ENCODE data around the gene CMTM3. TPM values are rescaled to one million over a fixed set of nuclear protein-coding genes. Genes with fewer than 3 reads are reported as not detected.
"Not testable (repeated sequence)": the region's sequence is repeated elsewhere in the genome, so short reads cannot be mapped to it uniquely, and the experiment has no call there.

CMTM3 gene
- 10 to 100 TPM; 85.0 to 90.3 TPM for total RNA-seq

- Mint-ChIP-seq H3K27ac (peak within 1 kb of the TSS; percentile 90), H3K36me3 (peaks cover 25% of the 10 kb centered on the region), H3K4me3 (peak within 1 kb of the TSS; percentile 78), H3K4me1 (peaks cover 52% of the 10 kb centered on the region), H3K9me3 (ENCODE audit: low read depth) (peaks cover 8% of the 10 kb centered on the region), H3K27me3 (no peaks in the 10 kb centered on the region)
- ATAC-seq (peak; percentile 68), DNase-seq (peak; percentile 82)
- CTCF ChIA-PET, result interaction anchor here (0.6 to 3.3 kb wide), 20 partner anchors 8 to 276 kb away, joined by 3 to 31 read pairs (median 4); partner anchors contain the start of genes CKLF, NAE1 and PDP2
These were observed at the start of gene CMTM3 for GRCh38 chr16:66604376-66605176. CMTM3 (plus strand) TSS chr16:66604704; CDS start chr16:66604806, 102 bp downstream.

GRCh38 chr16:66560107-66560506 lies 44.4 kb upstream of the CMTM3 start:
- no peaks in the 10 kb centered on the region for H3K27me3 Mint-ChIP-seq
- no peak for ATAC-seq
- H3K36me3 Mint-ChIP-seq, result peaks cover 66% of the 10 kb centered on the region
- no peak for DNase-seq
- CTCF ChIA-PET, result interaction anchor here (1.0 to 1.8 kb wide), 2 partner anchors 38 to 154 kb away, joined by 5 to 6 read pairs; no protein-coding TSS in a partner anchor
- peaks cover 86% of the 10 kb centered on the region for H3K4me1 Mint-ChIP-seq
- H3K9me3 Mint-ChIP-seq (ENCODE audit: low read depth), result no peaks in the 10 kb centered on the region
- peak overlapping the region; percentile 24 for H3K4me3 Mint-ChIP-seq
- H3K27ac Mint-ChIP-seq, result peak overlapping the region; percentile 52

GRCh38 chr16:66561381-66562080 lies 43.0 kb upstream of the CMTM3 start:
- H3K27ac Mint-ChIP-seq, result peak overlapping the region; percentile 83

DNA sequence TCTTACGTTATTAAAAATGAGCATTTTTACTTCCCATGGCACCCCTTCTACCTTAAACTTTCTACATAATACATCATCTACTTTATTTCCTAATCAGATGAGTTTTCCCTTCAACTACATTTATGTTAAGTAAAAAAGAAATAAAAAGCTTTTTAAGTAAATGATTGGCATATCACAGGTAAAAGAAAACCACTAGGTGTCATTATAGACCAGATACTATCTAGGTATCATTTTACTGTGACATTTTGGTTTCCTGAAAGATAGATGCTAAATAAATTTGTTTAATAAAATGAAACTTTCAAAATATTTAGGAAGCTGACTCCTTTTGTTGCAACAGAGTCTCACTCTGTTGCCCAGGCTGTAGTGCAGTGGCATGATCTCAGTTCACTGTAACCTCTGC lies 42.1 kb upstream of the CMTM3 start:
- CTCF ChIA-PET, result interaction anchor here (0.6 to 4.9 kb wide), 21 partner anchors 9 to 268 kb away, joined by 3 to 59 read pairs (median 5); partner anchors contain the start of genes CKLF, CMTM2 and NAE1
- no peaks in the 10 kb centered on the region for H3K27me3 Mint-ChIP-seq
- H3K27ac Mint-ChIP-seq, result peak overlapping the region; percentile 75
- no peak for DNase-seq
- H3K36me3 Mint-ChIP-seq, result peaks cover 75% of the 10 kb centered on the region
- no peak overlapping the region for H3K4me3 Mint-ChIP-seq
- no peaks in the 10 kb centered on the region for H3K9me3 Mint-ChIP-seq (ENCODE audit: low read depth)
- H3K4me1 Mint-ChIP-seq, result peaks cover 71% of the 10 kb centered on the region
- no peak for ATAC-seq

More at GRCh38 chr16:66561381-66562080, 43.0 kb upstream of the CMTM3 start:
- ATAC-seq (no peak), DNase-seq (no peak)
- H3K36me3 Mint-ChIP-seq, result peaks cover 68% of the 10 kb centered on the region
- no peaks in the 10 kb centered on the region for H3K27me3 Mint-ChIP-seq
- H3K9me3 Mint-ChIP-seq (ENCODE audit: low read depth), result no peaks in the 10 kb centered on the region
- peak overlapping the region; percentile 17 for H3K4me3 Mint-ChIP-seq
- peaks cover 74% of the 10 kb centered on the region for H3K4me1 Mint-ChIP-seq
- CTCF ChIA-PET, result interaction anchor here (0.6 to 4.9 kb wide), 16 partner anchors 8 to 179 kb away, joined by 3 to 59 read pairs (median 5); partner anchors contain the start of genes CKLF and CMTM2

GRCh38 chr16:66562986-66563385 lies 41.5 kb upstream of the CMTM3 start:
- Mint-ChIP-seq H3K4me3 (no peak overlapping the region), H3K27me3 (no peaks in the 10 kb centered on the region), H3K27ac (peak overlapping the region; percentile 75), H3K36me3 (peaks cover 77% of the 10 kb centered on the region), H3K9me3 (ENCODE audit: low read depth) (no peaks in the 10 kb centered on the region), H3K4me1 (peaks cover 68% of the 10 kb centered on the region)
- no peak for ATAC-seq
- CTCF ChIA-PET, result interaction anchor here (0.7 to 4.9 kb wide), 18 partner anchors 8 to 305 kb away, joined by 3 to 59 read pairs (median 7); partner anchors contain the start of genes CKLF, CMTM2 and NAE1
- DNase-seq, result no peak

- Mint-ChIP-seq H3K4me1 (peaks cover 61% of the 10 kb centered on the region), H3K4me3 (no peak overlapping the region), H3K27me3 (no peaks in the 10 kb centered on the region), H3K9me3 (ENCODE audit: low read depth) (no peaks in the 10 kb centered on the region), H3K27ac (peak overlapping the region; percentile 75), H3K36me3 (peaks cover 70% of the 10 kb centered on the region)
- DNase-seq, result no peak
- CTCF ChIA-PET, result interaction anchor here (0.6 to 4.9 kb wide), 17 partner anchors 9 to 304 kb away, joined by 3 to 59 read pairs (median 5); partner anchors contain the start of genes CKLF, CMTM2 and NAE1
- ATAC-seq, result peak; percentile 75
These were observed 40.8 kb upstream of the CMTM3 start for GRCh38 chr16:66563574-66564334.

DNA sequence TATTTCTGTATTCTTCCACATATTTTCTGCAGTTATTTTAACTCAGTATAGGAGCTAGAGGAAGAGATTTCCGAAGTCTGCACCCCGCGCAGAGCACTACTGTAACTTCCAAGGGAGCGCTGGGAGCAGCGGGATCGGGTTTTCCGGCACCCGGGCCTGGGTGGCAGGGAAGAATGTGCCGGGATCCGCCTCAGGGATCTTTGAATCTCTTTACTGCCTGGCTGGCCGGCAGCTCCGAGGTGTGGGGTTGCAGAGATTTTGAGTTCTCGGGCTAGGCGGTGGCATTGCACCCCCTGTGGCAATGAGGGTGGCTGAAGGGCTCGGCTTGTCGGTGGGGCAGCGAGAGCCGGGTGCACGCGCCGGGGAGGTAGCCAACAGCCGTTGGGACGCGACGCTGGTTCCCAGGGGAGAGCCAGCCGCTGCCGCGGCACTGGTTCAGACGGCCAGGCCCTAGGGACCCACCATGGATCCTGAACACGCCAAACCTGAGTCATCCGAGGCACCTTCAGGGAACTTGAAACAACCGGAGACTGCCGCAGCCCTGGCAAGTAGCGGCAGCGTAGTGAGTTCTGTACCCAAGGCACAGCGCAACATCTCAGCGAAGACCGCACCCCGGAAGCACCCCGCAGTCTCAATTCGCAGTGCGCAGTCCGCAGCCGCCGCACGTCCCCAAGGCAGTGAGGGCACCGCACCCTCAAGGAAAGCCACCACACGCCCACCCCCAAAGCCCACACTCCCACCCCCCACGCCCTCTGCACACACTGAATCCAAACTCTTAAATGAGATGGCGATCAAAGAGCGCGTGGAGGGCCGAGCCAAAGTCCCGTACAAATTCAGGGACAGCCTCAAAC lies 38.2 kb upstream of the CMTM3 start, which contains the start of gene CMTM1:
TSS of gene CMTM1 (plus strand) at position 389 of the 851 bp plus-strand sequence. CDS start at position 464, 75 bp downstream.
- Mint-ChIP-seq H3K27ac (no peak within 1 kb of the TSS), H3K27me3 (no peaks in the 10 kb centered on the region), H3K4me1 (peaks cover 40% of the 10 kb centered on the region), H3K4me3 (no peak within 1 kb of the TSS), H3K36me3 (peaks cover 60% of the 10 kb centered on the region), H3K9me3 (ENCODE audit: low read depth) (no peaks in the 10 kb centered on the region)
- ATAC-seq, result no peak
- CTCF ChIA-PET, result interaction anchor here (0.5 to 4.9 kb wide), 4 partner anchors 13 to 175 kb away, joined by 3 to 59 read pairs (median 4); partner anchors contain the start of gene CMTM2
- DNase-seq, result no peak

GRCh38 chr16:66567270-66567669 lies 37.2 kb upstream of the CMTM3 start:
- H3K27me3 Mint-ChIP-seq; ATAC-seq; H3K4me3 Mint-ChIP-seq; CTCF ChIA-PET; H3K27ac Mint-ChIP-seq; DNase-seq; H3K9me3 Mint-ChIP-seq (ENCODE audit: low read depth): not testable (repeated sequence)
- H3K36me3 Mint-ChIP-seq, result peaks cover 53% of the 10 kb centered on the region
- peaks cover 37% of the 10 kb centered on the region for H3K4me1 Mint-ChIP-seq

GRCh38 chr16:66568355-66568754 lies 36.1 kb upstream of the CMTM3 start:
- Mint-ChIP-seq H3K4me1 (peaks cover 29% of the 10 kb centered on the region), H3K9me3 (ENCODE audit: low read depth) (no peaks in the 10 kb centered on the region), H3K36me3 (peaks cover 46% of the 10 kb centered on the region), H3K27ac (no peak overlapping the region), H3K27me3 (no peaks in the 10 kb centered on the region), H3K4me3 (no peak overlapping the region)
- ATAC-seq (no peak), DNase-seq (no peak)
- CTCF ChIA-PET, result interaction anchor here (1.0 kb wide), 1 partner anchor 37 kb away, joined by 4 read pairs; the partner anchor contains the start of gene CMTM3

- peaks cover 24% of the 10 kb centered on the region for H3K4me1 Mint-ChIP-seq
- no peaks in the 10 kb centered on the region for H3K9me3 Mint-ChIP-seq (ENCODE audit: low read depth)
- H3K4me3 Mint-ChIP-seq, result no peak overlapping the region
- no peak for DNase-seq
- ATAC-seq, result no peak
- CTCF ChIA-PET, result interaction anchor here (1.0 to 2.1 kb wide), 4 partner anchors 10 to 36 kb away, joined by 4 to 11 read pairs (median 6); partner anchors contain the start of genes CMTM2 and CMTM3
- peaks cover 41% of the 10 kb centered on the region for H3K36me3 Mint-ChIP-seq
- H3K27me3 Mint-ChIP-seq, result no peaks in the 10 kb centered on the region
- no peak overlapping the region for H3K27ac Mint-ChIP-seq
These were observed 35.4 kb upstream of the CMTM3 start for GRCh38 chr16:66569131-66569530.

- Mint-ChIP-seq H3K36me3 (peaks cover 41% of the 10 kb centered on the region), H3K9me3 (ENCODE audit: low read depth) (no peaks in the 10 kb centered on the region), H3K4me3 (no peak overlapping the region), H3K27ac (no peak overlapping the region), H3K27me3 (no peaks in the 10 kb centered on the region), H3K4me1 (peaks cover 24% of the 10 kb centered on the region)
- ATAC-seq, result no peak
- CTCF ChIA-PET, result interaction anchor here (0.7 to 2.1 kb wide), 5 partner anchors 9 to 61 kb away, joined by 3 to 11 read pairs (median 4); partner anchors contain the start of genes CKLF and CMTM2
- no peak for DNase-seq
These were observed 34.6 kb upstream of the CMTM3 start for GRCh38 chr16:66569827-66570405.
